Measurements from ENCODE around the gene TAF13. TPM values are rescaled to one million over a fixed set of nuclear protein-coding genes. Genes with fewer than 3 reads are reported as not detected.
"Not testable (repeated sequence)": the region's sequence is repeated elsewhere in the genome, so short reads cannot be mapped to it uniquely, and the experiment has no call there.

TAF13 gene
- total and polyA plus RNA-seq, 2 experiments from 2014 or later = 22.1 to 63.3 TPM

DNA sequence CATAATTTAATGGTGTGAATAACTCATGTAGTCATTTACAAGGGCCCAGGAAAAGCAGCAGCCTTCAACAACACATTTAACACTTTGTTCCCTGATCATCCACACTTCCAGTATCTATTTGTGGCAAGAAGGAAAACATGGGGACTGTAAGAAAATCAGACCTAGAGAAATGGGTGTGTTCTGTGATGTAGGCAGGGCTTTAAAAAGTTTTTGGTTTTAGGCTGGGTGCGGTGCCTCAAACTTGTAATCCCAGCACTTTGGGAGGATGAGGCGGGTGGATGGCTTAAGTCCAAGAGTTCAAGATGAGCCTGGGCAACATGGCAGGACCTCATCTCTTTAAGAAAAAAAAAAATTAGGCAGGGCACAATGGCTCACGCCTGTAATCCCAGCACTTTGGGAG, 19.7 kb downstream of the TAF13 start:
- Histone ChIP-seq H3K36me3 (replicated peaks; ENCODE audit: insufficient read depth, low read depth) (no peaks in the 10 kb centered on the region), H3K4me2 (no peak overlapping the region), H3K9me3 (ENCODE audit: low read depth) (no peaks in the 10 kb centered on the region), H4K20me1 (ENCODE audit: insufficient read depth, poor library complexity, severe bottlenecking) (no peaks in the 10 kb centered on the region), H3K4me3 (no peak overlapping the region), H3K27me3 (no peaks in the 10 kb centered on the region), H3K4me1 (ENCODE audit: insufficient read depth) (no peaks in the 10 kb centered on the region), H3K27ac (no peak overlapping the region), H3K9me2 (replicated peaks; ENCODE audit: insufficient read depth) (no peaks in the 10 kb centered on the region), H3K79me2 (no peaks in the 10 kb centered on the region), H2AFZ (no peak overlapping the region)
- no peak for DNase-seq (ENCODE audit: low spot score)
- WGBS (ENCODE audit: low lambda C conversion rate, missing lambda C conversion rate) = 84% methylated on average over 3 of the region's 3 CpGs
- TF ChIP-seq EZH2 (IDR thresholded peaks at IDR 0.05; ENCODE audit: borderline replicate concordance) (no peak), EZH2phosphoT487 (IDR thresholded peaks at IDR 0.05; ENCODE audit: low read depth, severe bottlenecking, unreplicated experiment) (no peak)
- TF ChIP-seq, protein P1, sequence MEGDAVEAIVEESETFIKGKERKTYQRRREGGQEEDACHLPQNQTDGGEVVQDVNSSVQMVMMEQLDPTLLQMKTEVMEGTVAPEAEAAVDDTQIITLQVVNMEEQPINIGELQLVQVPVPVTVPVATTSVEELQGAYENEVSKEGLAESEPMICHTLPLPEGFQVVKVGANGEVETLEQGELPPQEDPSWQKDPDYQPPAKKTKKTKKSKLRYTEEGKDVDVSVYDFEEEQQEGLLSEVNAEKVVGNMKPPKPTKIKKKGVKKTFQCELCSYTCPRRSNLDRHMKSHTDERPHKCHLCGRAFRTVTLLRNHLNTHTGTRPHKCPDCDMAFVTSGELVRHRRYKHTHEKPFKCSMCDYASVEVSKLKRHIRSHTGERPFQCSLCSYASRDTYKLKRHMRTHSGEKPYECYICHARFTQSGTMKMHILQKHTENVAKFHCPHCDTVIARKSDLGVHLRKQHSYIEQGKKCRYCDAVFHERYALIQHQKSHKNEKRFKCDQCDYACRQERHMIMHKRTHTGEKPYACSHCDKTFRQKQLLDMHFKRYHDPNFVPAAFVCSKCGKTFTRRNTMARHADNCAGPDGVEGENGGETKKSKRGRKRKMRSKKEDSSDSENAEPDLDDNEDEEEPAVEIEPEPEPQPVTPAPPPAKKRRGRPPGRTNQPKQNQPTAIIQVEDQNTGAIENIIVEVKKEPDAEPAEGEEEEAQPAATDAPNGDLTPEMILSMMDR (IDR thresholded peaks at IDR 0.05; ENCODE audit: poor library complexity) = no peak

DNA sequence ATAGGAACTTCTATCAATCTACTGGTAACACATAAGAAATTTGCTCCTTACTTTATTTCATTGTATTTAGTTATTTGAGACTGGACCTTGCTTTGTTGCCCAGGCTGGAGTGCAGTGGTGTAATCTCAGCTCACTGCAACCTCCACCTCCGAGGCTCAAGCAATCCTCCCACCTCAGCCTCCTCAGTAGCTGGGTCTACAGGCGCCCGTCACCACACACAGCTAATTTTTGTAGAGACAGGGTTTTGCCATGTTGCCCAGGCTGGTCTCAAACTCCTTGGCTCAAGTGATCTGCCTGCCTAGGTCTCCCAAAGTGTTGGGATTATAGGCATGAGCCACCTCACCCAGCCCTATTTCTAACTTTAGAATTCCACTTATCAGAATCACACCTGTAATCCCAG, 23.7 kb downstream of the TAF13 start:
- not testable (repeated sequence) for H3K4me3 ChIP-seq; H3K4me2 ChIP-seq; H3K9me2 ChIP-seq (replicated peaks; ENCODE audit: insufficient read depth); H3K9me3 ChIP-seq (ENCODE audit: low read depth); H3K79me2 ChIP-seq; H2AFZ ChIP-seq; H3K4me1 ChIP-seq (ENCODE audit: insufficient read depth); H3K27me3 ChIP-seq; H3K36me3 ChIP-seq (replicated peaks; ENCODE audit: insufficient read depth, low read depth); H4K20me1 ChIP-seq (ENCODE audit: insufficient read depth, poor library complexity, severe bottlenecking); H3K27ac ChIP-seq; DNase-seq (ENCODE audit: low spot score)
- 85% methylated on average over 3 of the region's 3 CpGs for WGBS (ENCODE audit: low lambda C conversion rate, missing lambda C conversion rate)

DNA sequence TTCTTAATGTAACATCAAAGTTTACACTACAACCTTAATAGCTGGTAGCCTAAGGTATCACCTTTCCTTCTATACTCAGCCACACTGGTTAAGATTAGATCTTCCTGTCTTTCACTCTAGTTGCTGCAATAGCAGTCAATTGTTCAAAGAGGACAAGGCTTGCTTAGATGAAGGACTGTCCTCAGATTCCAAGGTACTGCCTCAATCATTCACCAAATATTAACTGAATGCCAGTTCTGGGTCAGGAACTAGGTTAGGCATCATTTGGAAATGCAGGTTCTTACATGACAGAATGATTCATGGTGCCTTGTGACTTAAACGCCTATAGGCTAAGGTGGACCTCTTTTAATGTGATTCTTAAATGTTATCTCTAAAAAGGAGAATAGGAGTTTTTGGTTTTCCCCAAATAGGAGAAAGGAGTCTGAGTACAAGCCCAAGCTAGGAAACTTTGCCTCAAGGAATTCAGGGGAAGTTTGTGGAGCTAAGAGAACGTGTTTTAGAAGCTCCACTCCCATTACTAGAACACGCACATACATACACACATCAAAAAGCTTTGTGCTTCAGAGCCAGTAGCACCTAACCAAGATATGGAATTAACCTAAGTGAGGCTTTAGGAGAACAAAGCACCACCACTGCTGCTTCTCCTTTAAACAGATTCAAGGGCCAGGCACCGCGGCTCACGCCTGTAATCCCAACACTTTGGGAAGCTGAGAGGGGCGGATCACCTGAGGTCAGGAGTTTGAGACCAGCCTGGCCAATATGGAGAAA, 25.4 kb downstream of the TAF13 start:
- H3K27me3 ChIP-seq = no peaks in the 10 kb centered on the region
- H3K4me2 ChIP-seq = no peak overlapping the region
- no peaks in the 10 kb centered on the region for H3K36me3 ChIP-seq (replicated peaks; ENCODE audit: insufficient read depth, low read depth)
- H3K4me1 ChIP-seq (ENCODE audit: insufficient read depth) = no peaks in the 10 kb centered on the region
- TF ChIP-seq EZH2 (IDR thresholded peaks at IDR 0.05; ENCODE audit: borderline replicate concordance) = no peak
- TF ChIP-seq EZH2phosphoT487 (IDR thresholded peaks at IDR 0.05; ENCODE audit: low read depth, severe bottlenecking, unreplicated experiment) = no peak
- TF ChIP-seq, protein P1 (IDR thresholded peaks at IDR 0.05; ENCODE audit: poor library complexity) = no peak
- no peak for DNase-seq (ENCODE audit: low spot score)
- no peaks in the 10 kb centered on the region for H3K9me3 ChIP-seq (ENCODE audit: low read depth)
- 73% methylated on average over 7 of the region's 7 CpGs for WGBS (ENCODE audit: low lambda C conversion rate, missing lambda C conversion rate)
- H3K27ac ChIP-seq = no peak overlapping the region
- no peak overlapping the region for H2AFZ ChIP-seq
- no peaks in the 10 kb centered on the region for H4K20me1 ChIP-seq (ENCODE audit: insufficient read depth, poor library complexity, severe bottlenecking)
- H3K79me2 ChIP-seq = no peaks in the 10 kb centered on the region
- no peaks in the 10 kb centered on the region for H3K9me2 ChIP-seq (replicated peaks; ENCODE audit: insufficient read depth)
- no peak overlapping the region for H3K4me3 ChIP-seq

DNA sequence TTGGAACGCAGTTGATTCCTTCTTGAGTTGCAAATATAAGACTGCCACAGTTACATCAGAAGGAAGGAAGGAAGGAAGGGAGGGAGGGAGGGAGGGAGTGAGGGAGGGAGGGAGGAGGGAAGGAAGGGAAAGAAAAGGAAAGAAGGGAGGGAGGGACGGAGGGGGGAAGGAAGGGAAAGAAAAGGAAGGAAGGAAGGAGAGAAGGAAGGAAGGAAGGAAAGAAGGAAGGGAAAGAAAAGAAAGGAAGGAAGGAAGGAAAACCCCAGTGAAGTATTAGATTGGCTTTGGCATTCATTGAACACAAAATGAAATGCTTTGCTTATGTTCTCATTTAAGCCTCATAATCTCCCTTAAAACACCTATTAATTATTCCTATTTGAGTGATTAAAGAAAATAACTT, 27.5 kb downstream of the TAF13 start:
- no peak overlapping the region for H2AFZ ChIP-seq
- H3K27me3 ChIP-seq = no peaks in the 10 kb centered on the region
- H3K4me1 ChIP-seq (ENCODE audit: insufficient read depth) = no peaks in the 10 kb centered on the region
- H3K9me3 ChIP-seq (ENCODE audit: low read depth) = no peaks in the 10 kb centered on the region
- TF ChIP-seq EZH2 (IDR thresholded peaks at IDR 0.05; ENCODE audit: borderline replicate concordance) = no peak
- no peak for TF ChIP-seq EZH2phosphoT487 (IDR thresholded peaks at IDR 0.05; ENCODE audit: low read depth, severe bottlenecking, unreplicated experiment)
- TF ChIP-seq, protein P1 (IDR thresholded peaks at IDR 0.05; ENCODE audit: poor library complexity) = no peak
- no peak for DNase-seq (ENCODE audit: low spot score)
- no peaks in the 10 kb centered on the region for H4K20me1 ChIP-seq (ENCODE audit: insufficient read depth, poor library complexity, severe bottlenecking)
- H3K4me2 ChIP-seq = no peak overlapping the region
- H3K27ac ChIP-seq = no peak overlapping the region
- no peak overlapping the region for H3K4me3 ChIP-seq
- no peaks in the 10 kb centered on the region for H3K36me3 ChIP-seq (replicated peaks; ENCODE audit: insufficient read depth, low read depth)
- 57% methylated on average over 1 of the region's 2 CpGs for WGBS (ENCODE audit: low lambda C conversion rate, missing lambda C conversion rate)
- no peaks in the 10 kb centered on the region for H3K9me2 ChIP-seq (replicated peaks; ENCODE audit: insufficient read depth)
- H3K79me2 ChIP-seq = no peaks in the 10 kb centered on the region

Measured in hepatocyte (in vitro differentiated cells).